Chondrocyte (in vitro differentiated cells): ENCODE measurements around the gene FOXO6. TPM values are rescaled to one million over a fixed set of nuclear protein-coding genes. Genes with fewer than 3 reads are reported as not detected.
A peak's percentile ranks its signal among the peaks of the same experiment; 100 is the strongest.

ENCODE experiments used
- DNase-seq: peaks from one replicate; pipeline ENCODE4 v3.0.0; 2021; ENCODE audit warnings: mixed read lengths, low spot score
- H3K27ac Mint-ChIP-seq: one replicate; pipeline ENCODE4 v1.8.0; 2021; ENCODE audit warnings: mild to moderate bottlenecking, moderate library complexity, mixed read lengths; ENCODE audit not compliant: unreplicated experiment
- H3K27me3 Mint-ChIP-seq: 2 replicates; pipeline ENCODE4 v1.8.0; 2021; ENCODE audit warnings: low read depth, mixed read lengths
- H3K36me3 Mint-ChIP-seq: 2 replicates; pipeline ENCODE4 v1.8.0; 2021; ENCODE audit warnings: low read depth, mixed read lengths
- H3K4me1 Mint-ChIP-seq: 2 replicates; pipeline ENCODE4 v1.8.0; 2021; ENCODE audit warnings: low read depth, mild to moderate bottlenecking, mixed read lengths
- H3K4me3 Mint-ChIP-seq: one replicate; pipeline ENCODE4 v1.8.0; 2021; ENCODE audit warnings: mild to moderate bottlenecking, moderate library complexity, mixed read lengths; ENCODE audit not compliant: unreplicated experiment
- H3K9me3 Mint-ChIP-seq: 2 replicates; pipeline ENCODE4 v1.8.0; 2021; ENCODE audit warnings: low read depth, mixed read lengths
- total RNA-seq: library from RNA; stranded (reverse); gene quantifications from 3 replicates; pipeline ENCODE4 v1.2.1, GENCODE V29; 2021
- TF ChIP-seq, protein P1 (sequence below): fragments of 200-600 bp; sonication (generic); IDR thresholded peaks from 2 replicates; pipeline ENCODE4 v1.5.0; 2021; ENCODE audit warnings: antibody characterized with exemption, mild to moderate bottlenecking, moderate library complexity

Gene FOXO6
- total RNA-seq, 1 donor from 2014 or later, result 1.1 TPM

DNA sequence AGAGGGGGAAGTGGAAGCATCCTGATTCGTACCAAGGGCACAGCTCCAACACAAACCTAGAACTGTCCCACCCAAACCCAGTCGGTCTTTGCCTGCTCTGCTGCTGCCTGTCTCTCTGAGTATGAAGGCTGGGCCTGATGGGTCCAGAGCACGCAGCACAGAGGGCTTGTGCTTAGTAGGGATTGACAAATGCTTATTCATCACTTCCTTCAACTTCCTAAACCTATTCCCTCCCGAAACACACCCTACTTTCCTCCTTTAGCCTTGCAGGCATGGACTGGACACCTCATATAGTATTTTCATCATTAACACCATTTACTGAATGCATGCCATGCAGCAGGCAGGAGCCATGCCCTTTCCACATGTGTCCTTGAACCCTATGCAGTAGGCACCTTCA, 31.3 kb downstream of the FOXO6 start:
- Mint-ChIP-seq H3K9me3 (no peaks in the 10 kb centered on the region), H3K27ac (no peak overlapping the region), H3K27me3 (peaks cover 21% of the 10 kb centered on the region), H3K4me1 (peaks cover 13% of the 10 kb centered on the region), H3K4me3 (no peak overlapping the region), H3K36me3 (no peaks in the 10 kb centered on the region)
- DNase-seq, result no peak
- TF ChIP-seq, protein P1, sequence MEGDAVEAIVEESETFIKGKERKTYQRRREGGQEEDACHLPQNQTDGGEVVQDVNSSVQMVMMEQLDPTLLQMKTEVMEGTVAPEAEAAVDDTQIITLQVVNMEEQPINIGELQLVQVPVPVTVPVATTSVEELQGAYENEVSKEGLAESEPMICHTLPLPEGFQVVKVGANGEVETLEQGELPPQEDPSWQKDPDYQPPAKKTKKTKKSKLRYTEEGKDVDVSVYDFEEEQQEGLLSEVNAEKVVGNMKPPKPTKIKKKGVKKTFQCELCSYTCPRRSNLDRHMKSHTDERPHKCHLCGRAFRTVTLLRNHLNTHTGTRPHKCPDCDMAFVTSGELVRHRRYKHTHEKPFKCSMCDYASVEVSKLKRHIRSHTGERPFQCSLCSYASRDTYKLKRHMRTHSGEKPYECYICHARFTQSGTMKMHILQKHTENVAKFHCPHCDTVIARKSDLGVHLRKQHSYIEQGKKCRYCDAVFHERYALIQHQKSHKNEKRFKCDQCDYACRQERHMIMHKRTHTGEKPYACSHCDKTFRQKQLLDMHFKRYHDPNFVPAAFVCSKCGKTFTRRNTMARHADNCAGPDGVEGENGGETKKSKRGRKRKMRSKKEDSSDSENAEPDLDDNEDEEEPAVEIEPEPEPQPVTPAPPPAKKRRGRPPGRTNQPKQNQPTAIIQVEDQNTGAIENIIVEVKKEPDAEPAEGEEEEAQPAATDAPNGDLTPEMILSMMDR, result no peak

DNA sequence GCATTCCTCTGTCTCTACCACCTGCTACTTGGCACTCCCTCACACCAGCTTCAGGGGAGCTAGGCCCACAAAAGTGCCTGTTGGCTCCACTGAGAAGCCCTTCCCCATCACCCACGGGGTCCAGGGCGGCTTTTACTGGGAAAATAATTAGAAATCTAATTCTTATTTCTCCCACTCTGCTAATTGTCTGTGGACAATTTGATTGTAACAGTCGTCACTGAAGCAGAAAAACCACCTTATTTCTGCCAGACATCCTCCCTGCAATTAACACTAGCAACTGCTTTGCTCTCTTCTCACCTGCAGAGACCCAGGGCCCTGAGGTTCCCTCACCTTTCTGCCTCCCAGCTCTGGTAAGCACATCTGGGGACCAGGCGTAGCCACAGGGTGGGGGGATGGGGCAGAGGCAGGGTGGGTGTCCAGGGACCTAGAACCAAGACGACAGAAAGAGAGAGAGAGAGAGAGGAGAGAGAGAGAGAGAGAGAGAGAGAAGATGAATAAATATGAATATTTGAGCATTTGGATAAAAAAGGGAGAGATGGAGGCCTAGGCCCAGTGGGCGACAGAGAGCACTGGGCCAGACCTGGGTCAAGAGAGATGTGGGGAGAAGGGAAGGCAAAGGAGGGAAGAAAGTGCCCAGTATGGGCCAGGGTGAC, 32.6 kb downstream of the FOXO6 start:
- DNase-seq, result no peak
- Mint-ChIP-seq H3K36me3 (no peaks in the 10 kb centered on the region), H3K27me3 (peaks cover 21% of the 10 kb centered on the region), H3K4me1 (peaks cover 2% of the 10 kb centered on the region), H3K27ac (peak overlapping the region; percentile 51), H3K9me3 (no peaks in the 10 kb centered on the region), H3K4me3 (no peak overlapping the region)
- TF ChIP-seq, protein P1, result no peak

DNA sequence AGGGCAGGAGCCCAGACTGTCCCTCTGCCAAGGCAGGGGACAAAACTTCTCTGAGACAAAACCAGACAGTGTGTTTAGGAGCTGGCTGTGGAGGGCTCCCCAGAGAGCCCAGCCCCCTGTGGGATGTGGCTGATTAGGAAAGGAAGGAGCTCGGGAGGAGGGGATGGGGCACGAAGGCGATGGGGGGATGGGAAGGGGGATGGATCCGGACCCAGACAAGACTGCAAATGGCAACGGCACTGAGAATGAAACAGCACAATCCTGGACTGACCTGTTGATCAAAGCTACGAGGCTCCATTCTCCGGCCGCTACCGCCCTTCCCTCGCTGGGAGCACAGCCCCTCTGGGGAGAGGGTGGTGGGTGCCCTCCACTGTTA, 33.1 kb downstream of the FOXO6 start:
- TF ChIP-seq, protein P1, result no peak
- H3K4me3 Mint-ChIP-seq, result no peak overlapping the region
- H3K27ac Mint-ChIP-seq, result peak overlapping the region; percentile 51
- no peaks in the 10 kb centered on the region for H3K9me3 Mint-ChIP-seq
- H3K36me3 Mint-ChIP-seq, result no peaks in the 10 kb centered on the region
- peaks cover 21% of the 10 kb centered on the region for H3K27me3 Mint-ChIP-seq
- H3K4me1 Mint-ChIP-seq, result no peaks in the 10 kb centered on the region
- no peak for DNase-seq

DNA sequence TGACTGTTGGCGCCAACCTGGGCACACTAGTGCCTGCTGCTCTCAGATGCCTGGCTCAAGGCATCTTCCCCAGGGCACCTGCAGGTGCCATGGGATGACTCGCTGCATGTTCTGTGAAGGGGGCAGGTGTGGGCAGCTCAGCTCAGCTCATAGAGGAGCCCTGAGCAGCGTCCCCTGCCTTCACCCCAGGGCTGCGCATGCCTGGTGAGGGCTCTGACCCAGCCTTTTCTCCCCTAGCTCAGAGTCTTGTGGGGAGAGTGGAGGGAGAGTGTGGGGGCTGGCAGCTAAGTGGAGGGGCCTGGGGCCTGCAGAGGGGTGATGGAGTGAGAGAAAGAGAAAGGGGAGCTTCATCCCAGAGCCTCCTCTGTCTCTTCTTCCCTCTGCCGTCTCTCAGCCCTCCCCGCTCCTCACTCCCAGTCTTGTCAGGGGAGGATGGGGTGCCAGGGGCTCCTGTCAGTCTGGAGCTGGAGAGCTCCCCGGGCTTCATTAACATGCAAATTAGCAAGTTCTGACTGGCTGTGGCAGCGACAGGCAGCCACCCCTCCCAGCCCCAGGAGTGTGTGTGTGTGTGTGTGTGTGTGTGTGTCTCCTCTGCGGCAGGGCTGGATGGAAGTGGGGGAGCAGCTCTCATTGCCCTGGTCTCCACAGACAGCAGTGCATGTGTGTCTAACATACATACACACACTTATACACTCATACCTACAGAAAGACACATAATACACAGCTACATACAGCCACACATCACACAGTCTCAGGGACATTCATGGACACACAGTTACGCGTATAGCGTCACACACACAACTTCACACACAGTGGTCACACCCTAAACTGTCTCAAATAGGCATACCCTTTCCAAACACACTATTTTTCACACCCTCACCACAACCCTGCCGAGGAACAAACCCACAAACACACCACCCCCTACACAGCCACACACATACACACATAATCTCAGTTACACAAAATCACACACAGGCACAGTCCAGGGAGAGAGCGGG, 34.0 kb downstream of the FOXO6 start:
- Mint-ChIP-seq H3K36me3 (no peaks in the 10 kb centered on the region), H3K4me3 (no peak overlapping the region), H3K4me1 (no peaks in the 10 kb centered on the region), H3K27me3 (peaks cover 21% of the 10 kb centered on the region), H3K9me3 (peaks cover 3% of the 10 kb centered on the region), H3K27ac (no peak overlapping the region)
- TF ChIP-seq, protein P1, result peak; percentile 13
- DNase-seq, result no peak

DNA sequence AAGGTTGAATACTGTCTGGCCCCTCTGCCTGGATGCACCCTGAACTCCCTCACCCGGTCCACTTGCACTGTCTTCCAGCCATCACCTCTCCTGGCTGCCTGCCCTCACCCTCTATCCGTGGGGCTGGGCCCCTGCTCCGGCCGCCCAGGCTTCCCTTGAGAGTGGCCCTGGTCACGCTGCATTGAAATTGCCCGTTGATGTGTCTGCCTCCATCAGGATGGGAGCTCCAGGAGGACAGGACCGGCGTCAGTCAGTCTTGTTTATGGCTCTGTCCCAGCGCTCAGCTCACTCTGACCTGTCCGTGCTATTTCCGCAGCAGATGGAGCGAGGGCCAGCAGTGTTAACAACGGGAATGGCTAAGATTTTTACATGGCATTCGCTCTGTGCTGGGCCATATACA, 34.9 kb downstream of the FOXO6 start:
- Mint-ChIP-seq H3K27me3 (peaks cover 21% of the 10 kb centered on the region), H3K4me3 (no peak overlapping the region), H3K9me3 (peaks cover 5% of the 10 kb centered on the region), H3K36me3 (no peaks in the 10 kb centered on the region), H3K4me1 (no peaks in the 10 kb centered on the region), H3K27ac (no peak overlapping the region)
- TF ChIP-seq, protein P1, result no peak
- no peak for DNase-seq
